Measurements from ENCODE around the gene INSYN1. TPM values are rescaled to one million over a fixed set of nuclear protein-coding genes. Genes with fewer than 3 reads are reported as not detected.

The INSYN1 gene
- total and polyA plus RNA-seq, 9 of the 15 experiments (the other 6 are each of a cell fraction or from before 2014, with no cell fraction given), result not detected

DNA sequence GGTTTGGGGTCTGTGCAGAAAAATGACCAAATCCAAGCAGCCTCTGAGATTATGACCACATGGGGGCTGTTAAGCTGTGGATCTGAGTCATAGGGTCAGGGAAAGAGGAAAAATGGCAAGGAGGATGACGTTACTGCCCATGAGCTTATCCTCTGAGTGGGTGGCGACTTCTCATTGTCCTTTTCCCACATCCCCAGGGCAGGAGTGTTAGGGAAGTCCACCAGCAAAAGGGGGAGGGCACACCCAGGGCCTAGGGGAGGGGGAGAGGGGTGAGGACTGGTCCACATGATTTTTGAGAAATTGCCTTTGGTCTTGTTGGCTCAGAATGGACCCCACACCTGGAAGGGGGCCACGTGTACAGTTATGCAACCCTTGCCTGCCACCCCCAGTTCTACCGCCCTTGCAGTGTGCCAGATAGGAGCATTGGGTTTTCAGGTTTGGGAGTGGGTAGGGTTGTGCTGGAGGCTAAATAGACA is 66.3 kb downstream of the INSYN1 start:
- Histone ChIP-seq H3K4me3 (no peak overlapping the region), H4K20me1 (replicated peaks; ENCODE audit: control insufficient read depth, insufficient read depth, low read length) (peaks cover 11% of the 10 kb centered on the region), H3K9me3 (replicated peaks; ENCODE audit: control insufficient read depth, insufficient read depth, low read depth, low read length) (no peaks in the 10 kb centered on the region), H3K9ac (ENCODE audit: insufficient read depth in 1 of 2, low read depth in 2 of 2, low read length in 2 of 2) (no peak overlapping the region), H3K4me1 (replicated peaks in 1 of 2; ENCODE audit: control insufficient read depth in 2 of 2, insufficient read depth in 2 of 2, low read length in 2 of 2) (peaks cover 5 to 16% of the 10 kb centered on the region in 2 experiments; a peak in 4 of 5 replicates), H3K27me3 (ENCODE audit: control insufficient read depth in 2 of 2, insufficient read depth in 2 of 2, low read length in 2 of 2) (peaks cover 14 to 35% of the 10 kb centered on the region in 2 experiments), H3K79me2 (ENCODE audit: control insufficient read depth, insufficient read depth, low read length) (no peaks in the 10 kb centered on the region), H2AFZ (ENCODE audit: low read depth, low read length) (no peak overlapping the region), H3K4me2 (ENCODE audit: insufficient read depth, low read length) (no peak overlapping the region), H3K27ac (ENCODE audit: extremely low read depth, low read depth, low read length) (no peak overlapping the region), H3K36me3 (ENCODE audit: control insufficient read depth, insufficient read depth, low read length) (no peaks in the 10 kb centered on the region), H3K9me1 (ENCODE audit: control insufficient read depth, insufficient read depth, low read length) (no peaks in the 10 kb centered on the region)
- in situ Hi-C loops (cut with MboI), result no loop called here
- FAIRE-seq, result peak; percentile 73
- TF ChIP-seq GTF2E2 (tag; IDR thresholded peaks at IDR 0.05) (no peak), FOSL1 (tag; conservative IDR thresholded peaks at IDR 0.05) (peak; percentile 75), JUND (IDR thresholded peaks at IDR 0.05; ENCODE audit: borderline replicate concordance, low read depth, low read length) (peak; percentile 73), JUND (tag; IDR thresholded peaks at IDR 0.05; ENCODE audit: borderline replicate concordance, low read depth, low read length) (peak; percentile 45; the same call in 1 of the 3 replicates), SIN3B (IDR thresholded peaks at IDR 0.05; ENCODE audit: low read depth) (no peak), CREM (IDR thresholded peaks at IDR 0.05; ENCODE audit: low read depth) (peak; percentile 82), RFX5 (IDR thresholded peaks at IDR 0.05; ENCODE audit: low read depth, low read length) (no peak), JUN (IDR thresholded peaks at IDR 0.05; ENCODE audit: borderline replicate concordance, low read depth, low read length) (0 out of 2 replicates have a peak, but pooled peaks have one; percentile 32), JUN (CRISPR knock-in tag; IDR thresholded peaks at IDR 0.05; ENCODE audit: borderline replicate concordance) (no peak), NELFE (IDR thresholded peaks at IDR 0.05; ENCODE audit: insufficient read depth, insufficient read length) (no peak), NCOA2 (IDR thresholded peaks at IDR 0.05; ENCODE audit: partially characterized antibody in 2 of 2) (peak in 1 of 2 experiments; percentile 83), EGR1 (conservative IDR thresholded peaks at IDR 0.05) (peak; percentile 61)
- TF ChIP-seq, protein P1, sequence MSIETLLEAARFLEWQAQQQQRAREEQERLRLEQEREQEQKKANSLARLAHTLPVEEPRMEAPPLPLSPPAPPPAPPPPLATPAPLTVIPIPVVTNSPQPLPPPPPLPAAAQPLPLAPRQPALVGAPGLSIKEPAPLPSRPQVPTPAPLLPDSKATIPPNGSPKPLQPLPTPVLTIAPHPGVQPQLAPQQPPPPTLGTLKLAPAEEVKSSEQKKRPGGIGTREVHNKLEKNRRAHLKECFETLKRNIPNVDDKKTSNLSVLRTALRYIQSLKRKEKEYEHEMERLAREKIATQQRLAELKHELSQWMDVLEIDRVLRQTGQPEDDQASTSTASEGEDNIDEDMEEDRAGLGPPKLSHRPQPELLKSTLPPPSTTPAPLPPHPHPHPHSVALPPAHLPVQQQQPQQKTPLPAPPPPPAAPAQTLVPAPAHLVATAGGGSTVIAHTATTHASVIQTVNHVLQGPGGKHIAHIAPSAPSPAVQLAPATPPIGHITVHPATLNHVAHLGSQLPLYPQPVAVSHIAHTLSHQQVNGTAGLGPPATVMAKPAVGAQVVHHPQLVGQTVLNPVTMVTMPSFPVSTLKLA (conservative IDR thresholded peaks at IDR 0.05), result no peak
- TF ChIP-seq, protein P2, sequence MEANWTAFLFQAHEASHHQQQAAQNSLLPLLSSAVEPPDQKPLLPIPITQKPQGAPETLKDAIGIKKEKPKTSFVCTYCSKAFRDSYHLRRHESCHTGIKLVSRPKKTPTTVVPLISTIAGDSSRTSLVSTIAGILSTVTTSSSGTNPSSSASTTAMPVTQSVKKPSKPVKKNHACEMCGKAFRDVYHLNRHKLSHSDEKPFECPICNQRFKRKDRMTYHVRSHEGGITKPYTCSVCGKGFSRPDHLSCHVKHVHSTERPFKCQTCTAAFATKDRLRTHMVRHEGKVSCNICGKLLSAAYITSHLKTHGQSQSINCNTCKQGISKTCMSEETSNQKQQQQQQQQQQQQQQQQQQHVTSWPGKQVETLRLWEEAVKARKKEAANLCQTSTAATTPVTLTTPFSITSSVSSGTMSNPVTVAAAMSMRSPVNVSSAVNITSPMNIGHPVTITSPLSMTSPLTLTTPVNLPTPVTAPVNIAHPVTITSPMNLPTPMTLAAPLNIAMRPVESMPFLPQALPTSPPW (CRISPR knock-in tag; IDR thresholded peaks at IDR 0.05), result peak; percentile 30; the same call in 1 of the 2 replicates
- TF ChIP-seq, protein P3, sequence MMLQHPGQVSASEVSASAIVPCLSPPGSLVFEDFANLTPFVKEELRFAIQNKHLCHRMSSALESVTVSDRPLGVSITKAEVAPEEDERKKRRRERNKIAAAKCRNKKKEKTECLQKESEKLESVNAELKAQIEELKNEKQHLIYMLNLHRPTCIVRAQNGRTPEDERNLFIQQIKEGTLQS (IDR thresholded peaks at IDR 0.05), result peak; percentile 84
- TF ChIP-seq, protein P3 (CRISPR knock-in tag; conservative IDR thresholded peaks at IDR 0.05), result no peak
- POLR2A ChIA-PET, result interaction anchor here (1.2 to 1.3 kb wide), 2 partner anchors 11 to 12 kb away, joined by 3 to 6 read pairs; no protein-coding TSS in a partner anchor
- peak in 3 of 4 experiments; percentile 22 to 31 (median 25) for DNase-seq (ENCODE audit: extremely low read depth in 1 of 4, low spot score in 3 of 4)
- no peak for ATAC-seq
- BruUV-seq (replicated peaks), result no TSS peak
- WGBS (ENCODE audit: insufficient coverage, low coverage, missing lambda C conversion rate), result 25% methylated on average over 4 of the region's 4 CpGs
- intact Hi-C loops (cut with micrococcal nuclease), result no loop called here
- CTCF ChIA-PET (ENCODE audit: low intra/inter-chr PET ratio), result no interaction called here

All from K562 (cell line).